Testis (tissue), 2 donors: Measurements from ENCODE around the gene TPPP.

Source experiments
- CTCF ChIP-seq, 3 experiments: fragments of 450-650 bp in 2 of 3; fragments of 200-600 bp in 1 of 3; sonication (generic) in 1 of 3; IDR thresholded peaks; one replicate each; pipeline ENCODE4 v1.5.1; 2016 to 2019; ENCODE audit warnings: antibody characterized with exemption in 3 of 3, mild to moderate bottlenecking in 2 of 3, moderate library complexity in 1 of 3
- POLR2A ChIP-seq: fragments of 450-650 bp; IDR thresholded peaks from one replicate; pipeline ENCODE4 v1.6.1; 2017; ENCODE audit warnings: antibody characterized with exemption, mild to moderate bottlenecking, moderate library complexity

GRCh38 chr5:691817-692528 lies 1.2 kb downstream of the TPPP start:
- TF ChIP-seq CTCF (IDR thresholded peaks at IDR 0.05), result no peak
- no peak for TF ChIP-seq POLR2A
